Measurements from ENCODE around the gene DBN1.

DBN1 gene

GRCh38 chr5:177473443-177474001 is at the start of gene DBN1:
TSS of gene DBN1 (minus strand) at chr5:177473634. CDS start at chr5:177473521, 113 bp downstream.
- no peak for DNase-seq (ENCODE audit: low read depth)

- DNase-seq (ENCODE audit: low read depth) = no peak
Measured at GRCh38 chr5:177520916-177521513, 47.6 kb upstream of the DBN1 start.

- no peak for DNase-seq (ENCODE audit: low read depth)
Measured at GRCh38 chr5:177520271-177520670, 46.8 kb upstream of the DBN1 start.

- DNase-seq (ENCODE audit: low read depth) = no peak
Measured at GRCh38 chr5:177519463-177520235, 46.2 kb upstream of the DBN1 start.

- peak; percentile 94 for DNase-seq (ENCODE audit: low read depth)
Measured at GRCh38 chr5:177516601-177517568, 43.5 kb upstream of the DBN1 start, which contains the start of gene DDX41. TSS of gene DDX41 (minus strand) at chr5:177516961. CDS start at chr5:177516945, 16 bp downstream.

GRCh38 chr5:177515580-177515979 is 42.1 kb upstream of the DBN1 start:
- no peak for DNase-seq (ENCODE audit: low read depth)

GRCh38 chr5:177514541-177514940 is 41.1 kb upstream of the DBN1 start:
- DNase-seq (ENCODE audit: low read depth) = no peak

GRCh38 chr5:177513500-177513899 is 40.1 kb upstream of the DBN1 start:
- DNase-seq (ENCODE audit: low read depth) = no peak

GRCh38 chr5:177512736-177513380 is 39.4 kb upstream of the DBN1 start:
- DNase-seq (ENCODE audit: low read depth) = no peak

- DNase-seq (ENCODE audit: low read depth) = no peak
Measured at GRCh38 chr5:177511796-177512675, 38.6 kb upstream of the DBN1 start.

- no peak for DNase-seq (ENCODE audit: low read depth)
Measured at GRCh38 chr5:177511181-177511580, 37.7 kb upstream of the DBN1 start.

GRCh38 chr5:177510567-177511053 is 37.2 kb upstream of the DBN1 start:
- no peak for DNase-seq (ENCODE audit: low read depth)

GRCh38 chr5:177509991-177510566 is 36.6 kb upstream of the DBN1 start:
- no peak for DNase-seq (ENCODE audit: low read depth)

- DNase-seq (ENCODE audit: low read depth) = no peak
Measured at GRCh38 chr5:177509381-177509951, 36.0 kb upstream of the DBN1 start, which contains the start of gene DOK3. TSS of gene DOK3 (minus strand) at chr5:177509826. CDS start at chr5:177509540, 286 bp downstream.

- DNase-seq (ENCODE audit: low read depth) = no peak
Measured at GRCh38 chr5:177508837-177509236, 35.4 kb upstream of the DBN1 start.

- no peak for DNase-seq (ENCODE audit: low read depth)
Measured at GRCh38 chr5:177508221-177508611, 34.8 kb upstream of the DBN1 start.

- no peak for DNase-seq (ENCODE audit: low read depth)
Measured at GRCh38 chr5:177507596-177508220, 34.3 kb upstream of the DBN1 start.

GRCh38 chr5:177507165-177507564 is 33.7 kb upstream of the DBN1 start:
- DNase-seq (ENCODE audit: low read depth) = no peak

- DNase-seq (ENCODE audit: low read depth) = no peak
Measured at GRCh38 chr5:177505075-177505474, 31.6 kb upstream of the DBN1 start.
